Mesenchymal stem cell (in vitro differentiated cells and primary cell): ENCODE results near the gene ZNF865.

Experiments used
- DNase-seq: peaks from one replicate; pipeline ENCODE4 v3.0.0-alpha.2; 2013
- H2AFZ ChIP-seq: one replicate; pipeline ENCODE4 v1.6.1; 2013; ENCODE audit warnings: low read depth, mild to moderate bottlenecking, control low read depth, inconsistent platforms, low read length, moderate library complexity
- H2AK5ac ChIP-seq: 2 replicates; pipeline ENCODE4 v1.6.1; 2013; ENCODE audit warnings: low read length, moderate library complexity, mild to moderate bottlenecking, inconsistent platforms; ENCODE audit not compliant: severe bottlenecking
- H2BK120ac ChIP-seq: one replicate; pipeline ENCODE4 v1.6.1; 2013; ENCODE audit warnings: low read depth, mild to moderate bottlenecking, inconsistent platforms, low read length, moderate library complexity
- H2BK12ac ChIP-seq, 2 experiments: one replicate each; pipeline ENCODE4 v1.6.1; 2013; ENCODE audit warnings: inconsistent platforms in 2 of 2, low read length in 2 of 2, mild to moderate bottlenecking in 2 of 2, moderate library complexity in 2 of 2, control low read depth in 1 of 2
- H2BK15ac ChIP-seq: one replicate; pipeline ENCODE4 v1.6.1; 2013; ENCODE audit warnings: mild to moderate bottlenecking, low read depth, inconsistent platforms; ENCODE audit not compliant: poor library complexity, severe bottlenecking
- H2BK5ac ChIP-seq: 2 replicates; pipeline ENCODE4 v1.6.1; 2013; ENCODE audit warnings: low read depth, mild to moderate bottlenecking, low read length, control low read depth, inconsistent platforms; ENCODE audit not compliant: poor library complexity, severe bottlenecking
- H3K14ac ChIP-seq, 2 experiments: one replicate each; pipeline ENCODE4 v1.6.1; 2013; ENCODE audit warnings: inconsistent platforms in 2 of 2, low read length in 2 of 2, control low read depth in 1 of 2, mild to moderate bottlenecking in 1 of 2, moderate library complexity in 1 of 2
- H3K18ac ChIP-seq, 2 experiments: one replicate each; pipeline ENCODE4 v1.6.1; 2013; ENCODE audit warnings: inconsistent platforms in 2 of 2, low read length in 2 of 2, control low read depth in 1 of 2, low read depth in 1 of 2, mild to moderate bottlenecking in 1 of 2
- H3K23ac ChIP-seq, 2 experiments: one replicate each; pipeline ENCODE4 v1.6.1; 2013; ENCODE audit warnings: inconsistent platforms in 2 of 2, low read length in 2 of 2, mild to moderate bottlenecking in 2 of 2, moderate library complexity in 2 of 2, control low read depth in 1 of 2
- H3K27ac ChIP-seq: 2 replicates; pipeline ENCODE4 v1.5.1; 2013; ENCODE audit warnings: mild to moderate bottlenecking, moderate library complexity, low read length, control low read depth, inconsistent platforms; ENCODE audit not compliant: poor library complexity, severe bottlenecking
- H3K27me3 ChIP-seq, 2 experiments: 2 replicates each; pipeline versions ENCODE4 v1.6.1 to v1.7.0; 2013; ENCODE audit warnings: low read length in 2 of 2, mild to moderate bottlenecking in 2 of 2, moderate library complexity in 2 of 2, control low read depth in 1 of 2, inconsistent platforms in 1 of 2; ENCODE audit not compliant: control insufficient read depth in 1 of 2, insufficient read depth in 1 of 2
- H3K36me3 ChIP-seq, 2 experiments: 2 replicates each; pipeline versions ENCODE4 v1.6.1 to v1.7.0; 2013; ENCODE audit warnings: low read length in 2 of 2, control low read depth in 1 of 2, inconsistent platforms in 1 of 2, low read depth in 1 of 2, mild to moderate bottlenecking in 1 of 2; ENCODE audit not compliant: insufficient read depth in 2 of 2, control insufficient read depth in 1 of 2
- H3K4ac ChIP-seq, 2 experiments: one replicate each; pipeline ENCODE4 v1.6.1; 2013; ENCODE audit warnings: inconsistent platforms in 2 of 2, low read length in 2 of 2, mild to moderate bottlenecking in 2 of 2, moderate library complexity in 2 of 2, control low read depth in 1 of 2, low read depth in 1 of 2
- H3K4me1 ChIP-seq: 2 replicates; pipeline ENCODE4 v1.6.1; 2013; ENCODE audit warnings: low read depth, low read length, control low read depth; ENCODE audit not compliant: control insufficient read depth, insufficient read depth
- H3K4me2 ChIP-seq: 2 replicates; pipeline ENCODE4 v1.6.1; 2013; ENCODE audit warnings: low read length, mild to moderate bottlenecking, inconsistent platforms; ENCODE audit not compliant: poor library complexity, severe bottlenecking
- H3K4me3 ChIP-seq, 2 experiments: 2 replicates each; pipeline versions ENCODE4 v1.5.1 to v1.7.0; 2013; ENCODE audit warnings: low read length in 2 of 2, mild to moderate bottlenecking in 2 of 2, control low read depth in 1 of 2, low read depth in 1 of 2; ENCODE audit not compliant: insufficient read depth in 1 of 2
- H3K79me1 ChIP-seq: replicated peaks from 2 replicates; pipeline ENCODE4 v1.6.1; 2013; ENCODE audit warnings: mild to moderate bottlenecking, control low read depth, low read length, inconsistent platforms; ENCODE audit not compliant: poor library complexity, severe bottlenecking
- H3K9ac ChIP-seq: 2 replicates; pipeline ENCODE4 v1.7.0; 2013; ENCODE audit warnings: mild to moderate bottlenecking, low read length, moderate library complexity
- H3K9me3 ChIP-seq: 2 replicates; pipeline ENCODE4 v1.7.0; 2013; ENCODE audit warnings: mild to moderate bottlenecking, low read length; ENCODE audit not compliant: control insufficient read depth
- H4K8ac ChIP-seq: one replicate; pipeline ENCODE4 v1.6.1; 2013; ENCODE audit warnings: inconsistent platforms, mild to moderate bottlenecking, low read length, moderate library complexity
- H4K91ac ChIP-seq: one replicate; pipeline ENCODE4 v1.6.1; 2013; ENCODE audit warnings: mild to moderate bottlenecking, low read length, inconsistent platforms
- WGBS: methylation state at CpG from one replicate; pipeline ENCODE4 v1.1.7; 2013; ENCODE audit warnings: mixed read lengths; 5-methylcytosine and 5-hydroxymethylcytosine counted together

The ZNF865 gene

GRCh38 chr19:55578031-55578760 is 27.3 kb upstream of the ZNF865 start:
- Histone ChIP-seq H4K8ac (no peak overlapping the region), H2BK15ac (no peak overlapping the region), H3K27me3 (no peaks in the 10 kb centered on the region), H3K4me1 (peaks cover 30% of the 10 kb centered on the region), H3K9ac (no peak overlapping the region), H2AFZ (no peak overlapping the region), H3K4me2 (no peak overlapping the region), H3K4me3 (no peak overlapping the region), H4K91ac (no peak overlapping the region), H3K23ac (no peak overlapping the region), H2BK120ac (no peak overlapping the region), H3K14ac (no peak overlapping the region), H2BK5ac (no peak overlapping the region), H3K18ac (no peak overlapping the region), H2AK5ac (no peak overlapping the region), H3K27ac (no peak overlapping the region), H3K79me1 (peaks cover 2% of the 10 kb centered on the region), H2BK12ac (no peak overlapping the region), H3K4ac (no peak overlapping the region), H3K36me3 (peaks cover 13 to 29% of the 10 kb centered on the region in 2 experiments), H3K9me3 (no peaks in the 10 kb centered on the region)
- DNase-seq = no peak
- WGBS = 97% methylated on average over 76 of the region's 83 CpGs

GRCh38 chr19:55578761-55579747 is 26.4 kb upstream of the ZNF865 start:
- no peak overlapping the region for H4K8ac ChIP-seq
- peak overlapping the region; percentile 68 for H3K4me2 ChIP-seq
- H2AK5ac ChIP-seq = no peak overlapping the region
- H3K23ac ChIP-seq = peak overlapping the region in 1 of 2 experiments; percentile 81
- H2BK15ac ChIP-seq = no peak overlapping the region
- H2BK120ac ChIP-seq = no peak overlapping the region
- peak overlapping the region in 1 of 2 experiments; percentile 47 for H3K14ac ChIP-seq
- no peak overlapping the region for H2BK12ac ChIP-seq
- H3K27me3 ChIP-seq = no peaks in the 10 kb centered on the region
- peak overlapping the region; percentile 99 for H3K27ac ChIP-seq
- no peak overlapping the region for H2BK5ac ChIP-seq
- 97% methylated on average over 90 of the region's 90 CpGs for WGBS
- peaks cover 2% of the 10 kb centered on the region for H3K79me1 ChIP-seq
- H3K9me3 ChIP-seq = no peaks in the 10 kb centered on the region
- peak overlapping the region in 1 of 2 experiments; percentile 76 for H3K18ac ChIP-seq
- DNase-seq = no peak
- H3K36me3 ChIP-seq = peaks cover 13 to 29% of the 10 kb centered on the region in 2 experiments
- H3K4me3 ChIP-seq = peak overlapping the region; percentile 86 to 90
- H3K4ac ChIP-seq = peak overlapping the region in 1 of 2 experiments; percentile 21
- no peak overlapping the region for H2AFZ ChIP-seq
- no peak overlapping the region for H4K91ac ChIP-seq
- peaks cover 31% of the 10 kb centered on the region for H3K4me1 ChIP-seq
- H3K9ac ChIP-seq = peak overlapping the region; percentile 86

GRCh38 chr19:55579766-55580621 is 25.5 kb upstream of the ZNF865 start:
- no peak overlapping the region for H2BK12ac ChIP-seq
- peaks cover 2% of the 10 kb centered on the region for H3K79me1 ChIP-seq
- no peak overlapping the region for H2AFZ ChIP-seq
- peak overlapping the region; percentile 66 for H2BK15ac ChIP-seq
- peak overlapping the region in 1 of 2 experiments; percentile 99 for H3K14ac ChIP-seq
- peak overlapping the region; percentile 76 for H2AK5ac ChIP-seq
- H4K91ac ChIP-seq = peak overlapping the region; percentile 86
- peak overlapping the region; percentile 94 for H2BK120ac ChIP-seq
- H3K27ac ChIP-seq = peak overlapping the region; percentile 99
- peak overlapping the region; percentile 92 for H4K8ac ChIP-seq
- H3K4me2 ChIP-seq = peak overlapping the region; percentile 68
- peak overlapping the region in 1 of 2 experiments; percentile 81 for H3K23ac ChIP-seq
- peak overlapping the region; percentile 88 to 98 for H3K18ac ChIP-seq
- no peaks in the 10 kb centered on the region for H3K27me3 ChIP-seq
- peak overlapping the region; percentile 62 to 98 for H3K4ac ChIP-seq
- 13% methylated on average over 20 of the region's 20 CpGs for WGBS
- H3K9me3 ChIP-seq = no peaks in the 10 kb centered on the region
- H3K9ac ChIP-seq = peak overlapping the region; percentile 86
- peaks cover 35% of the 10 kb centered on the region for H3K4me1 ChIP-seq
- H3K4me3 ChIP-seq = peak overlapping the region; percentile 86 to 90
- H2BK5ac ChIP-seq = peak overlapping the region; percentile 100
- DNase-seq = peak; percentile 63
- peaks cover 13 to 29% of the 10 kb centered on the region in 2 experiments for H3K36me3 ChIP-seq
